ENCODE data around the gene BRCA2. TPM values are rescaled to one million over a fixed set of nuclear protein-coding genes. Genes with fewer than 3 reads are reported as not detected.

Gene BRCA2
- total and polyA plus RNA-seq, 7 donors, result 0.23 to 2.4 (median 0.63) TPM; not detected in 1

DNA sequence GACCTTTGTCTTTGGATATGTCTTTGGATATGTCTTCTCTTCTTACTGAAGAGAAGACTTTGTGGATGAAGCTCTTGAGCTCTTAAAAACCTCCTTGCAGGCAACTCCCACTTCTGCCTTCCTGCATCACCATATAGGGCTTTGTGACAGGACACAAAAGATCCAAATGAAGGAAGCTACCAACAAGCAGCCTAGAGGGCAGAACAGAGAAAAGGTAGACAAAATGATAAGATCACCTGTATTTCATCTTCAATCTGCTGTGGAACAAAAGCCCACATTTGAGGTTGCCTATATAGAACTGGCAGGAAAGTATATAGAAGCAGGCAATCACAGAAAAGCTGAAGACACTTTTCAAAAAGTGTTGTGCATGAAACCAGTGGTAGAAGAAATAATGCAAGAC, 70.1 kb downstream of the BRCA2 start:
- H3K9me3 ChIP-seq, result no peaks in the 10 kb centered on the region
- H3K27ac ChIP-seq, result no peak overlapping the region
- no peak for TF ChIP-seq POLR2A (IDR thresholded peaks at IDR 0.05)
- H3K4me1 ChIP-seq, result no peaks in the 10 kb centered on the region
- H3K27me3 ChIP-seq, result no peaks in the 10 kb centered on the region
- H3K4me3 ChIP-seq, result no peak overlapping the region
- no peak for DNase-seq
- no peaks in the 10 kb centered on the region for H3K36me3 ChIP-seq
- intact Hi-C loops (cut with DNase I), result no loop called here

GRCh38 chr13:32390048-32390447, 74.7 kb downstream of the BRCA2 start:
- H3K27ac ChIP-seq, result no peak overlapping the region
- no peaks in the 10 kb centered on the region for H3K4me1 ChIP-seq
- no peak for TF ChIP-seq EP300 (IDR thresholded peaks at IDR 0.05)
- no peak for TF ChIP-seq POLR2AphosphoS5 (IDR thresholded peaks at IDR 0.05)
- TF ChIP-seq, protein P1, sequence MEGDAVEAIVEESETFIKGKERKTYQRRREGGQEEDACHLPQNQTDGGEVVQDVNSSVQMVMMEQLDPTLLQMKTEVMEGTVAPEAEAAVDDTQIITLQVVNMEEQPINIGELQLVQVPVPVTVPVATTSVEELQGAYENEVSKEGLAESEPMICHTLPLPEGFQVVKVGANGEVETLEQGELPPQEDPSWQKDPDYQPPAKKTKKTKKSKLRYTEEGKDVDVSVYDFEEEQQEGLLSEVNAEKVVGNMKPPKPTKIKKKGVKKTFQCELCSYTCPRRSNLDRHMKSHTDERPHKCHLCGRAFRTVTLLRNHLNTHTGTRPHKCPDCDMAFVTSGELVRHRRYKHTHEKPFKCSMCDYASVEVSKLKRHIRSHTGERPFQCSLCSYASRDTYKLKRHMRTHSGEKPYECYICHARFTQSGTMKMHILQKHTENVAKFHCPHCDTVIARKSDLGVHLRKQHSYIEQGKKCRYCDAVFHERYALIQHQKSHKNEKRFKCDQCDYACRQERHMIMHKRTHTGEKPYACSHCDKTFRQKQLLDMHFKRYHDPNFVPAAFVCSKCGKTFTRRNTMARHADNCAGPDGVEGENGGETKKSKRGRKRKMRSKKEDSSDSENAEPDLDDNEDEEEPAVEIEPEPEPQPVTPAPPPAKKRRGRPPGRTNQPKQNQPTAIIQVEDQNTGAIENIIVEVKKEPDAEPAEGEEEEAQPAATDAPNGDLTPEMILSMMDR (IDR thresholded peaks at IDR 0.05), result no peak
- no peak for TF ChIP-seq POLR2A (IDR thresholded peaks at IDR 0.05)
- no peaks in the 10 kb centered on the region for H3K36me3 ChIP-seq
- WGBS, 2 donors, result 60 to 80% methylated on average over 4 of the region's 4 CpGs
- no peaks in the 10 kb centered on the region for H3K9me3 ChIP-seq
- no peaks in the 10 kb centered on the region for H3K27me3 ChIP-seq
- intact Hi-C loops (cut with DNase I), result no loop called here
- no peak overlapping the region for H3K4me3 ChIP-seq
- DNase-seq, result no peak

- TF ChIP-seq POLR2A (IDR thresholded peaks at IDR 0.05), result no peak
- TF ChIP-seq, protein P1 (IDR thresholded peaks at IDR 0.05), result no peak
- 80 to 93% methylated on average over 1 of the region's 1 CpG for WGBS, 2 donors
Measured at GRCh38 chr13:32390484-32390883, 75.2 kb downstream of the BRCA2 start.

DNA sequence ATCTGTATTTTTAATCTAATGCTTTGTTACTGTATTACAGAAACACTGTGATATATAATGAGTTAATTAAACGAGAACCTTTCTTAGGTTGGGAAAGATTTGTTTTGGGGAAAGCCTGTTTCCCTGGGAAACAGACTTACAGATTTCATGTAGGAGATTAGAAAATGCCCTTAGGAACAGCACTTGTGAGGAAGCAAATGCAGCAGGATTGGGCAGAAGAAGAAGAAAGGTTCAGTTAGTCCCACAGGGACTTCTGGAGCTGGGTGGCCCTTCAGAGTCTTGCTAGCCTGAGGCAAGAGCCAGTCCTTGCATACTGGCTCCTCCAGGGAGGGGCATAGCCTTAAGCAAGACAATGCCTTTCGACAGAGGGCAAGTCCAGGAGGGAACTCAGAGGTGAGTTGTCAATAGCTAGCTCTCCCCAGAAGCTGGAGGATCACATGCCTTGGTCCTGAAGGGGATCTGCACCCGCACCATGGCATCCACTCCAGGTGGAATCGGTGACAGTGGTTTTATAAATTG, 75.9 kb downstream of the BRCA2 start:
- Histone ChIP-seq H3K4me1 (no peaks in the 10 kb centered on the region), H3K4me3 (no peak overlapping the region), H3K27ac (no peak overlapping the region), H3K27me3 (no peaks in the 10 kb centered on the region), H3K9me3 (no peaks in the 10 kb centered on the region), H3K36me3 (no peaks in the 10 kb centered on the region)
- no peak for DNase-seq
- WGBS, 2 donors, result 79 to 82% methylated on average over 4 of the region's 4 CpGs
- no peak for TF ChIP-seq EP300 (IDR thresholded peaks at IDR 0.05)
- TF ChIP-seq POLR2A (IDR thresholded peaks at IDR 0.05), result no peak
- no peak for TF ChIP-seq POLR2AphosphoS5 (IDR thresholded peaks at IDR 0.05)
- TF ChIP-seq, protein P1 (IDR thresholded peaks at IDR 0.05), result no peak
- intact Hi-C loops (cut with DNase I), result no loop called here

More at GRCh38 chr13:32390484-32390883, 75.2 kb downstream of the BRCA2 start:
- H3K36me3 ChIP-seq, result no peaks in the 10 kb centered on the region
- no peaks in the 10 kb centered on the region for H3K9me3 ChIP-seq
- H3K4me1 ChIP-seq, result no peaks in the 10 kb centered on the region
- H3K27me3 ChIP-seq, result no peaks in the 10 kb centered on the region
- no peak overlapping the region for H3K27ac ChIP-seq
- no peak for DNase-seq
- no peak overlapping the region for H3K4me3 ChIP-seq
- intact Hi-C loops (cut with DNase I), result no loop called here

DNA sequence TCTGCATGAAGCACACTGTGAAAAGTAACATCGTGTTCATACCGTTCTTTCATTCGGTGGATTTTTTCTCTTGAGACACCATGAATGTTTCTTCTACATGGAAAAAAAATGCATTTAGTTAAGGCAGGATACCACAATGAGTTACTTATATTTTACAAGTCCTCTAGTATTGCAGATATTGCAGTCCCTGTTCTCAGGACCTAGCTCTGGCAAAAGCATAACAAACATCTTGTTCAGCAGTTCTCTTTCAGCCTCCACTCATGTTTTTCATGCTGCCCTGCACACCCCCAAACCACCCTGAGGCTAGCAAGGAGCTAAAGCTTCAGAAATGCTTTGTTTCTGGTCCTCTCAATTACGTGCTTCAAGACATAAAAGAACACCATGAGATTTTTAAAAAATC, 87.8 kb downstream of the BRCA2 start:
- no peak for DNase-seq
- intact Hi-C loops (cut with DNase I), result no loop called here
- no peak for TF ChIP-seq POLR2A (IDR thresholded peaks at IDR 0.05)
- no peak for TF ChIP-seq EP300 (IDR thresholded peaks at IDR 0.05)
- TF ChIP-seq POLR2AphosphoS5 (IDR thresholded peaks at IDR 0.05), result no peak
- TF ChIP-seq, protein P1 (IDR thresholded peaks at IDR 0.05), result no peak
- Histone ChIP-seq H3K27me3 (no peaks in the 10 kb centered on the region), H3K27ac (no peak overlapping the region), H3K9me3 (no peaks in the 10 kb centered on the region), H3K4me1 (no peaks in the 10 kb centered on the region), H3K36me3 (peaks cover 0 to 61% (median 3%) of the 10 kb centered on the region in 4 donors), H3K4me3 (no peak overlapping the region)
- WGBS, 2 donors, result 95 to 96% methylated on average over 4 of the region's 4 CpGs
